Suppressor macrophage treated with lipopolysaccharide for 1 hour (primary cell): ENCODE results near the gene CNDP2.
A peak's percentile ranks its signal among the peaks of the same experiment; 100 is the strongest.

ENCODE experiments used
- DNase-seq, 3 donors: peaks; one replicate each; pipeline ENCODE4 v3.0.0-alpha.2; 2020 to 2022

Gene CNDP2

GRCh38 chr18:74495581-74496507 lies at the start of gene CNDP2:
TSS of gene CNDP2 (plus strand) at chr18:74496363. CDS start at chr18:74499974, 3,611 bp downstream.
- DNase-seq, result peak; percentile 98 to 100 (median 99)

DNA sequence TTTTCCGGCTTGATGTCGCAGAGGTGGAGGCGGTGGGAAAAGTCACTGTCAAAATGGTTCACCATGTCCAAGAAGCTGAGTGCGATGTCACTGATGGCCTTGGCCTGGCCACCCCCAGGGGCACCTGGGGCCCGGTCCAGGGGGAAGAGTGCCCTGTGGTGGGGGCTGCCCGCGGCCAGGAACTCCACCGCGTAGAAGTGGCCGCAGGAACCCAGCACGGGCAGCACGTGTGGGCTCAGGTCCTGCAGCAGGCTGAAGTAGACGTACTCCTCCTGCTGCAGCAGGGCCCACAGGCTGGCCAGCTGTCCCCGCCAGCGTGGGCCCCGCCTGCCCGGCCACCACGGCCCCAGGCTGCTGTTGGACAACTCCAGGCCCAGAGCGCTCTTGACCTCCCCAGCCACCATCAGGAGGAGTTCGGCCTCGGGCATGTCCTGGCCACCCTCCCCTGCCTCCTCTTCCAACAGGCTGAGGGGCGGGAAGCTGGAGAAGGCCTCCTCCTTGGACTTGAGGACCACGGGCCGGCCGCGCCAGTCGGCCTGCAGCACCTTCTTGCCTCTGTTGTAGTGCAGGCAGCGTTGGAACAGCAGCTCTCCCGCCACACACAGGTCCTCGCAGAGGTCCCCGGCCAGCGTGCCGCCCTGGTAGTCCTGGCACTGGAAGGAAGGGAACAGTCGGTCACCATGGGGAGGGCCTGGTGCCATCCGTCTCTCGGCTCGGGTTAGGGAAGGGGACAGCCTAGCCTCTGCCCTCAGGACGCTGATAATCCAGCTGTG lies 49.3 kb upstream of the CNDP2 start:
- DNase-seq, result no peak

DNA sequence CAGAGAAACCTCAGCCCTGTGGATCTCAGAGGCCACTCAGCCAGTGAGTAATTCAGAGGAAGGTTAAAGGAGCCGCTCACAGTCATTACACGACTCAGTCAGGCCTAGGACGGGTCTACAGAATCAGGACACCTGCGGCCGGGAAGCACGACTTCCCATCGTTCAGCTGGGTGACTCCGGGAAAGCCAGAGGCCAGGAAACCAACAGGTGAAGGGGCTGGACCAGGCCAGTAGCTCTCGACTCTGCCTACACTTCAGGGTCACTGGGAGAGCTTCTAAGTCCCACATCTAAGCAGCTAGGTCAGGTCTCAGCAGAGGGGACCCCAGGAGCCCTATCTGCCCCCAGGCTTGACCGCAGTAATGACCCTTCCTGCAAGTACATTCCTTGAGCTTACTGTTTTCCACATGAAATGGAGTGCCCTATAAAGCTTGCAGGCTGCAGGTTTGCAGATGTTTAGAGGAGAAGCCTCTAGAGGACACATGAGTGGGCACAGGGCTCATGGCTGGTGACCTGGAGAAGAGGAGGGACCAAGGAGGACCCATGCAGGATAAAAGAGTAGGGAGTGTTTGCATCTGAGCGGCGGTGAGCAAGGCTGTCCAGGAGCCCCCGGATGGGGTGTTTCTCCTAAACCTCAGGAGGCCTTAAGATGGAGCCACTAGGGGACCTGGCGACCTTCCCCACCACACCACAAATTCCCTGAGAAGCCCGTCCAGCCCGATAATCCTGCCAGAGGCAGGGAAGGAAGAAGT lies 48.6 kb upstream of the CNDP2 start:
- DNase-seq, result no peak

GRCh38 chr18:74450626-74451025 lies 45.5 kb upstream of the CNDP2 start:
- no peak for DNase-seq

- no peak for DNase-seq
These were observed 45.0 kb upstream of the CNDP2 start for GRCh38 chr18:74451148-74451547.

GRCh38 chr18:74453016-74453566 lies 43.1 kb upstream of the CNDP2 start:
- no peak for DNase-seq

DNA sequence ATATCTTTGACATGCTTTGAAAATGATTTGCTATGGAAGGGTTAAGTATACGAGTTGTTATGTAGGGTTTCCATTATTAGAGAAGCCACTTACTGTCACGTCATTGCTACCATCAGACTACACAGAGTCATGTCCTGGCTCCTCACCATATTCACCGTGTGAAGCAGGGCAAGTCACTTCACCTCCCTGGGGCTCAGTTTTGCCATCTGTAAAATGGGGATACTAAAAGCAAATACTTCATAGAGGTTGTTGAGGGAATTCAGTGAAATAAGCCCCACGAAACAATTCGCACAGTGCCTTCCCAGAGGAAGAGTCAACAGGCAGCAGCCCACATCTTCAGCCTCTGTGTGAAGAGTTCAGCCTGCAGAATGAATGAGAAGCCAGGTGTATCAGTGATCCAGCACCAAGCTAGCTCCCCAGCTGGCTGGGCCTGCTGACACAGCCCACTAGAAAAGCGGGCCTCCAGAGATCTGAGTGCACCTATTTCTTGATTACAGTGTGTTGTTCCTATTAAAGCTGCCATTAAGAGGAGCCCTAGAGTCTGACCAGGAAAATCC lies 42.4 kb upstream of the CNDP2 start:
- no peak for DNase-seq

- no peak for DNase-seq
These were observed 41.8 kb upstream of the CNDP2 start for GRCh38 chr18:74454279-74454751.

DNA sequence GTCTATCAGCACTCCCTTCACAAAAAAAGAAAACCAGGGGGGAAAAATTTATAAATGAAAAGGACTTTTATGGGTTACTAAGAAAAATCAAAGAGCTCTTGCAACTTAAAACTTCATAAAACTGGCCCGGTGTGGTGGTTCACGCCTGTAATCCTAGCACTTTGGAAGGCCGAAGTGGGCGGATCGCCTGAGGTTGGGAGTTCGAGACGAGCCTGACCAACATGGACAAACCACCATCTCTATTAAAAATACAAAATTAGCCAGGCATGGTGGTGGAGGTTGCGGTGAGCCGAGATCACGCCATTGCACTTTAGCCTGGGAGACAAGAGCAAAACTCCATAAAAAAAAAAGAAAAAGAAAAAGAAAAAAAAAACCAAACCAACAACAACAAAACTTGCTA lies 40.8 kb upstream of the CNDP2 start:
- no peak for DNase-seq

DNA sequence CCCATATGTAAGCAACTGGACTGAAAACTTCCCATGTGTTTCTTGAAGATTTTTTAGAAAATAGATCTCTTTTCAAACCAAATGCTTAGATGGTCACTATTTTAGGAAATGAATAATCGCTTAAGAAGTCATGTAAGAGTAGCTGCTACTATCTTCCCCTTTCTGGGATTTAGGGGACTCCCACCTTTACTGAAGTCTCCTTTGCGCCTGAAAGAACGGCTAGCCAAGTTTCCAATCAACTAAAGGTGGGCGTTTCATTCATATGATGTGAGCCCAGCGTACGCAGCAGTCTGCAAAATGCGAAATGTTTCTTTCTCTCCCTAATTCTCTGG lies 40.2 kb upstream of the CNDP2 start:
- DNase-seq, result peak; percentile 66 to 69 (median 68)

GRCh38 chr18:74456349-74457042 lies 39.7 kb upstream of the CNDP2 start:
- DNase-seq, result no peak

- DNase-seq, result peak in 1 of 3 donors; percentile 53
These were observed 39.0 kb upstream of the CNDP2 start, which contains the start of gene DIPK1C for GRCh38 chr18:74457043-74457724. TSS of gene DIPK1C (minus strand) at chr18:74457308. CDS start at chr18:74457259, 49 bp downstream.

DNA sequence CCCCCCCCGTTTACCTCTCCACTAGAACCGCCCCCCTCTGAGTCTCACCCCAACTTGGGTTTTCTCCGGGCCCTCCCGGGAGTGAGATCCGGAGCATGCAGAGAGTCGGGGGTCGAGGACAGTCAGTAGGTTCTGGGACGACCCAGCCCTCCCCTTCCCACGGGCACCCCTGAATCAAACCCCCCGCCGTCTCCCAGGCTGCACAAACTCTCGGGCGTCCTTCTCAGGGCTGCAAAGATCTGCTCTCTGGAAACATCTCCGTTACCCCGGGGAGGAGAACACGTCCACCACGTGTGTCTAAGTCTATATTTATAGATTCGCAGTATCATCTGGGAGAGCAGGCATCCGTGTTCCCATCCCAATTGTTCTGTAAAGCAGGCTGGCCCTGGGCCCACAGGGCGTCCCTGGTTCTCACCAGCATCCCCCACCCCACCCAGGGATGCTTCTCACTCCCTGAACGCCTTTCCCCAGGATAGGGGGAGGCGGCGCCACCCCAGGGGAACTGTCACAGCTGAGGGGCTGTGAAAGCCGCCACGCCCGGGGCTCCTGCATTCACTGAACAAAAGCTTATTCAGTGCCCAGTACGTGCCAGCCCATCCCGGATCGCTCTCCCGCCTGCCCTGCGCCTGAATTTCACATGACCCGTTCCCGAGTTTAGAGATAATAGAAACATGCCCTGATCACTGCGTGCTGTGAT lies 38.3 kb upstream of the CNDP2 start:
- no peak for DNase-seq

- DNase-seq, result peak in 1 of 3 donors; percentile 27
These were observed 36.3 kb upstream of the CNDP2 start for GRCh38 chr18:74459889-74460288.

GRCh38 chr18:74460825-74461224 lies 35.3 kb upstream of the CNDP2 start:
- DNase-seq, result no peak

GRCh38 chr18:74463254-74463653 lies 32.9 kb upstream of the CNDP2 start:
- peak in 1 of 3 donors; percentile 12 for DNase-seq

DNA sequence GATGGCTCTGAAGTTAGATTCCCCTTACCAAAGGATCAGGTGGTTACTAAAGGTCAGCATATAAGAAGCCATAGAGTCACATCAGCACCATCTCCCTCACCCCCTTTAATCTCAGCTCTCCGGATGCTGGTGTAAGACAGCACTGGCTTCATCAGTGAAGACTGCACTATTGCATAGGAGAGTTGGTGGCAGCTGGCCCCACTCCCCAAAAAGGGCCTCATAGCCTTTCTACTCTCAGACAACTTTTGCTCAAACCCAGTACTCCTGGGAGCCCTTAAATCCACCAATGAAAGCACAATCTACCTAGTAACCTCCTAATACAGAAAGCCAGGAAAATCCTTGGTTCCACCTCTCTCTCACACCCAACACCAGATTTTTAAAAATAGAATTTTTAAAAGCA lies 32.2 kb upstream of the CNDP2 start:
- no peak for DNase-seq

DNA sequence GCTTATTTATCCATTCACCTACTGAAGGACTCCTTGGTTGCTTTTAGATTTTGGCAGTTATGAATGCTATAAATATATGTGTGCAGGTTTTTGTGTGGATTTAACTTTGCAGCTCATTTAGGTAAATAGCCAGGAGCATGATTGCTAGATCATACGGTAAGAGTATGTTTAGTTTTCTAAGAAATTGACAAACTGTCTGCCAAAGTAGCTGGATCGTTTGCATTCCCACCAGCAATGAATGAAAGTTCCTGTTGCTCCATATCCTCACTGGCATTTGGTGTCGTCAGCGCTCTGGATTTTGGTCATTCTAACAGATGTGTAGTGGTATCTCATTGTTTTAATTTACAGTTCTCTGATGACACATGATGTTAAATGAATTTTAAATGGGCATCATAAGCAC lies 30.4 kb upstream of the CNDP2 start:
- no peak for DNase-seq

GRCh38 chr18:74468547-74469061 lies 27.6 kb upstream of the CNDP2 start:
- DNase-seq, result no peak

- no peak for DNase-seq
These were observed 23.9 kb upstream of the CNDP2 start for GRCh38 chr18:74472312-74472711.
